Measurements from ENCODE around the gene CFAP77.

- no peak for TF ChIP-seq CTCF (IDR thresholded peaks at IDR 0.05; ENCODE audit: insufficient read depth, low read depth, low read length)
- TF ChIP-seq EZH2 (IDR thresholded peaks at IDR 0.05; ENCODE audit: insufficient read depth, low read length), result peak; percentile 21
Observed at GRCh38 chr9:132556714-132557113, 146.7 kb downstream of the CFAP77 start.
